Measurements from ENCODE around the gene RAP2B.
A peak's percentile ranks its signal among the peaks of the same experiment; 100 is the strongest.
"Not testable (repeated sequence)": the region's sequence is repeated elsewhere in the genome, so short reads cannot be mapped to it uniquely, and the experiment has no call there.

The RAP2B gene

DNA sequence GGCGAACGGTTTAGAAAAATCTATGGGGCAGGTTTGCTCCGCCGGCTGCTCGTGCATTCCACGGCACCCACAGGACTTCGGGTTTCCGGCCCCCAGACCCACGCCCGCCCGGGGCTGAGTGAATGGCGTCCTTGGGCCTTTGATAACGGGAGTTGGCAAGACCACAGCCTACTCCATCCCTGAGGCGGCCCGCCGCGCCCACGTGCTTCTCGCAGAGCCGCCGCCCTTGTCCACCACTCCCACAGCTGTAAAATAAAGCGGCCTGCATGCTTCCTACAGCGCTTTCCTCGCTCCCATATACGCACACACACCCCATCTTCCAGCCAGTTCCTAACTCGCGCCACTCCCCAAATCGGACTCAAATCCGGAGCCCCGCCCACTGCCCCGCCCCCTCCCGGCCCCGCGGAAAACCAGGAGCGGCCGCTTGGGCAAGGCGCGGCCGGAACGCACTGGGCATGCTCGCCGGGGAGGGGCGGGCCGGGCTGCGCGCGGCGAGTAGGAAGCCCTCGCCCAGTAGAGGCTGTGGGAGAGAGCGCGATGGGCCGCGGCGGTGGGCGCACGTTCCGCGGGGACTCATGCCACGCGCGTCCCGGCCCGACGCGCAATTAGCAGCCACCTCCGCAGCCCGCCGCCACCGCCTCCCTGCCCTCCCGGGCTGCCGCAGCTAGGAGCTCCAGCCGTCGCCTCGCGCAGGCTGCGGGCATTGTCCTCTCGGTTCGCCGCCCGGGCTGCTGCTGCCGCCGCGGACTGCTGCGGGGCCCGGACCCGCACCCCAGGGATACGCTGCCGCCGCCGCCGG lies at the start of gene RAP2B:
Gene RAP2B (plus strand): TSS at position 513 of the 799 bp plus-strand sequence. CDS start 468 bp downstream, outside the sequence.
- H3K36me3 Mint-ChIP-seq: peaks cover 2% of the 10 kb centered on the region
- peak within 1 kb of the TSS; percentile 98 for H3K27ac Mint-ChIP-seq
- peak within 1 kb of the TSS; percentile 93 for H3K4me3 Mint-ChIP-seq
- H3K9me3 Mint-ChIP-seq: no peaks in the 10 kb centered on the region
- no peaks in the 10 kb centered on the region for H3K27me3 Mint-ChIP-seq
- H3K4me1 Mint-ChIP-seq: peaks cover 42% of the 10 kb centered on the region

DNA sequence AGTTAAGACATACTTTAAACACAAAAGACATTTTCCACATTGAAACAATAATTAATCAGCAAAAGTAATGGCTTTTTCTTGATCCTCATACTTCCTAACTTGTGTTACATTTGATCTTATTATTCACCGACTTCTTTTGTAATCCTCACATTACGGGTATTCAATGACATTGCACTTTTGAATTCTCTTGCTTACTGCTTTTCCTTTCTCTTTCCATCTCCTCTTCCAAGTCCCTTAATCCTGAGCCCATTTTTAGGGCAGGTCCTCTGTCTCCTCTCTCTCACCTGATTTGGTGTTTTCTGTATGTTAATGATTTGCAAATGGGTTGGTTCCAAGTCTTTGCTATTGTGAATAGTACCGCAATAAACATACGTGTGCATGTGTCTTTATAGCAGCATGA lies 48.5 kb upstream of the RAP2B start:
- Mint-ChIP-seq H3K9me3 (no peaks in the 10 kb centered on the region), H3K4me3 (no peak overlapping the region), H3K27me3 (no peaks in the 10 kb centered on the region), H3K4me1 (no peaks in the 10 kb centered on the region), H3K27ac (no peak overlapping the region), H3K36me3 (no peaks in the 10 kb centered on the region)

DNA sequence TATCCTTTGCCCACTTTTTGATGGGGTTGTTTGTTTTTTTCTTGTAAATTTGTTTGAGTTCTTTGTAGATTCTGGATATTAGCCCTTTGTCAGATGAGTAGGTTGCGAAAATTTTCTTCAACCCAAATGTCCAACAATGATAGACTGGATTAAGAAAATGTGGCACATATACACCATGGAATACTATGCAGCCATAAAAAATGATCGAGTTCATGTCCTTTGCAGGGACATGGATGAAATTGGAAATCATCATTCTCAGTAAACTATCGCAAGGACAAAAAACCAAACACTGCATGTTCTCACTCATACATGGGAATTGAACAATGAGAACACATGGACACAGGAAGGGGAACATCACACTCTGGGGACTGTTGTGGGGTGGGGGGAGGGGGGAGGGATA lies 47.8 kb upstream of the RAP2B start:
- not testable (repeated sequence) for H3K4me1 Mint-ChIP-seq, H3K9me3 Mint-ChIP-seq, H3K36me3 Mint-ChIP-seq, H3K27me3 Mint-ChIP-seq, H3K27ac Mint-ChIP-seq, H3K4me3 Mint-ChIP-seq

DNA sequence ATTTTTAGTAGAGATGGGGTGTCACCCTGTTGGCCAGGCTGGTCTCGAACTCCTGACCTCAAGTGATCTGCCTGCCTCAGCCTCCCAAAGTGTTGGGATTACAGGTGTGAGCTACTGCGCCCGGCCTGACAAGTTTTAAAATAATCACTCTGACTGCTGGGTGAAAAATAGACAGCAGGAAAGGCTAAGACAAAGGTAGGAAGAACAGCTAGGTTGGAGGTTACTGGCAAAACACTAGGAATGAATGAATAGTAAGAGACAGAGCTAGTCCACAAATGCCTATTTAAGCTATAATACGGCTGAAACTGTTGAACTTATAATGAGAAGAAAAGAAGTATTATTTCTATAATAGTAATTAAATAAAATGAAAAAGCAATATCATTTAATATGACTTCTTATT lies 46.7 kb upstream of the RAP2B start:
- H3K27me3 Mint-ChIP-seq: no peaks in the 10 kb centered on the region
- no peaks in the 10 kb centered on the region for H3K9me3 Mint-ChIP-seq
- H3K4me3 Mint-ChIP-seq: no peak overlapping the region
- no peaks in the 10 kb centered on the region for H3K4me1 Mint-ChIP-seq
- H3K27ac Mint-ChIP-seq: peak overlapping the region; percentile 23
- H3K36me3 Mint-ChIP-seq: no peaks in the 10 kb centered on the region

DNA sequence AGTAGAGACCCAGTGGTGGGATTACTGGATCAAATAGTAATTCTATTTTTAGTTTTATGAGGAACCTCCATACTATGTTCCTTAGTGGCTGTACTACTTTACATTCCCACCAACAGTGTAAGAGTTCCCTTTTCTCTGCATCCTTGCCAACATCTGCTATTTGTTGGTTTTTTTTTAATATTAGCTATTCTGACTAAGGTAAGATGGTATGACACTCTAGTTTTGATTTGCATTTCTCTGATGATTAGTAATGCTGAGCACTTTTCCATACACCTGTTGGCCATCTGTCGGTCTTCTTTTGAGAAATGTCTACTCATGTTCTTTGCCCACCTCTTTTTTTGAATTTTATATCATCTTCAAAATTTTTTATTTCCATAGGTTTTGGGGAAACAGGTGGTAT lies 34.2 kb upstream of the RAP2B start:
- Mint-ChIP-seq H3K4me3 (no peak overlapping the region), H3K4me1 (peaks cover 5% of the 10 kb centered on the region), H3K27ac (no peak overlapping the region), H3K9me3 (no peaks in the 10 kb centered on the region), H3K36me3 (no peaks in the 10 kb centered on the region), H3K27me3 (no peaks in the 10 kb centered on the region)

DNA sequence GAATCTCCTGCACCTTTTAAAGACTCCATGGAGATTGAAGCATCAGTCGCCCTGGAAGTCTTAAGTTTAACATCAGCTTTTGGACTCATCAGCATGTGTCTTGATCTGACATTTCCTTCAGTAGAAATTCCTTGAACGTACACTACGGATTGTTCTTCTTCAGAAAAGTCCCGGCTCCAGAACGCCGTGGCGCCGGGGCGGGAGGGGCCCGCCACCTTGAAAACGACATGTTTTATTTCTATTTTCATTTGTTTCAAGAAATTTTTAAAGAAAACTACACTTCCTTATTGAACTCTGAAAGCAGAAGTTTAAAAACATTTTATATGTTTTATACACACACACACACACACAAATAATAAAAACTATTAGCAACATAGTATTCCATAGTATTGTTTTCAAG lies 32.6 kb upstream of the RAP2B start:
- H3K4me3 Mint-ChIP-seq: no peak overlapping the region
- H3K27me3 Mint-ChIP-seq: no peaks in the 10 kb centered on the region
- H3K4me1 Mint-ChIP-seq: peaks cover 5% of the 10 kb centered on the region
- H3K9me3 Mint-ChIP-seq: no peaks in the 10 kb centered on the region
- H3K27ac Mint-ChIP-seq: no peak overlapping the region
- no peaks in the 10 kb centered on the region for H3K36me3 Mint-ChIP-seq

DNA sequence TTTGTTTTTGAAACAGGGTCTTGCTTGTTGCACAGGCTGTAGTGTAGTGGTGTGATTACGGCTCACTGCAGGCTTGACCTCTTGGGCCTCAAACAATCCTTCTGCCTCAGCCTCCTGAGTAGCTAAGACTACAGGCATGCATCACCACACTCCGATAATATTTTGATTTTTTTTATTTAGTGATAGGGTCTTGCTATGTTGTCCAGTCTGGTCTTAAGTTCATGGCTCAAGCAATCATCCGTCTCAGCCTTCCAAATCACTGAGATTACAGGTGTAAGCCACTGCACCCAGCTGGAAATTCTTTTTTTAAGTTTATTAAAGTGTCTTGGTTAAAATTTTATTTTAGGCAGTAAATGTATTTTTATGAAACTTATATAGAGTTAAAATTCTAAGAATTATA lies 32.2 kb upstream of the RAP2B start:
- Mint-ChIP-seq H3K4me3 (no peak overlapping the region), H3K36me3 (no peaks in the 10 kb centered on the region), H3K27ac (no peak overlapping the region), H3K4me1 (peaks cover 5% of the 10 kb centered on the region), H3K27me3 (no peaks in the 10 kb centered on the region), H3K9me3 (no peaks in the 10 kb centered on the region)

DNA sequence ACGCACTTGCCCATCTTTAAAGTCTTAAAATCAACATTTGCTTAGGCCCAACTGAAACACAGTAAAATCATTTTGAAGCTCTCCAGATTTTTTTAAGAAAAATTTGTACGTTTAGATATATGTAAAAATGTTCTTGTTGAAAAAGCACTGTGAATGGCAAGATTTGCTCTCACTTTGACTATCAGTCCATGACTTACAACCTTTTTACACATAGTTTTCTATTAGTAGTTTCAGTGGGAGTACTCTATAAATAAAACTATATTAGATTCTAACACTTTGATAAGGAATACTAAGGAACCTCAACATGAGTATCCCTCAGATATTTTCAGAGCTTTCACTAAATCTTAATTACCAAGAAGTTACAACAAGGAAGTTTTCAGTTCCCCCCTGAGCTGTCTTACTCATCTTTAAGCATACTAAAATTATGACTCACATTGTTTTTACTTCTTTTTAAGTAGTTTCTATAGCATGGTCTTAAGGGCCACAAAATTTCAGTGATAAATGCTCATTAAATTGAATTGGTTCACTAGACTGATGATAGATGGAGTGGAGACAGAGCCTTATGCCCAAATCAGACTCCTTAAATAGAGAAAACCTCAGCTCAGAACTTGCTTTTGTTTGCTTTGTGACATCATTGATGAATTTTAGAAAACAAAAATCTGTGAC lies 31.6 kb upstream of the RAP2B start:
- H3K4me1 Mint-ChIP-seq: peaks cover 5% of the 10 kb centered on the region
- no peaks in the 10 kb centered on the region for H3K36me3 Mint-ChIP-seq
- H3K27ac Mint-ChIP-seq: no peak overlapping the region
- no peak overlapping the region for H3K4me3 Mint-ChIP-seq
- H3K27me3 Mint-ChIP-seq: no peaks in the 10 kb centered on the region
- H3K9me3 Mint-ChIP-seq: no peaks in the 10 kb centered on the region

DNA sequence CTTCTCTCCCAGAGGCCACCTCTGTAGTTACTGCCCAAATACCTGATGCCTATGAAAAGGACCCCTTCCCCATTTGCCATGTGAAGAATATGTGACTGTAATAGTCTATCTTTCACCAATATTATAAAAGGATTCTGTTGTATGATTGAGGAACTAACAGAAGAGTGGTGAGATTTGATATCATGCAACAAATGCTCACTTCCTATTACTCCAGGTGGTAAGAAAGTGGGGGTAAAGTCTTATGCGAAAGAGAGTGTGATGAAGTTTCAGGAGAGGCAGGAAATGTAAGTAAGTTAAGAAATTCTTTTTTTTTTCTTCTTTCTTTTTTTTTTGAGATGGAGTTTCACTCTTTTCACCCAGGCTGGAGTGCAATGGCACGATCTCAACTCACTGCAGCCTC lies 24.4 kb upstream of the RAP2B start:
- Mint-ChIP-seq H3K27me3 (no peaks in the 10 kb centered on the region), H3K4me1 (peaks cover 11% of the 10 kb centered on the region), H3K36me3 (no peaks in the 10 kb centered on the region), H3K4me3 (no peak overlapping the region), H3K27ac (no peak overlapping the region), H3K9me3 (no peaks in the 10 kb centered on the region)

DNA sequence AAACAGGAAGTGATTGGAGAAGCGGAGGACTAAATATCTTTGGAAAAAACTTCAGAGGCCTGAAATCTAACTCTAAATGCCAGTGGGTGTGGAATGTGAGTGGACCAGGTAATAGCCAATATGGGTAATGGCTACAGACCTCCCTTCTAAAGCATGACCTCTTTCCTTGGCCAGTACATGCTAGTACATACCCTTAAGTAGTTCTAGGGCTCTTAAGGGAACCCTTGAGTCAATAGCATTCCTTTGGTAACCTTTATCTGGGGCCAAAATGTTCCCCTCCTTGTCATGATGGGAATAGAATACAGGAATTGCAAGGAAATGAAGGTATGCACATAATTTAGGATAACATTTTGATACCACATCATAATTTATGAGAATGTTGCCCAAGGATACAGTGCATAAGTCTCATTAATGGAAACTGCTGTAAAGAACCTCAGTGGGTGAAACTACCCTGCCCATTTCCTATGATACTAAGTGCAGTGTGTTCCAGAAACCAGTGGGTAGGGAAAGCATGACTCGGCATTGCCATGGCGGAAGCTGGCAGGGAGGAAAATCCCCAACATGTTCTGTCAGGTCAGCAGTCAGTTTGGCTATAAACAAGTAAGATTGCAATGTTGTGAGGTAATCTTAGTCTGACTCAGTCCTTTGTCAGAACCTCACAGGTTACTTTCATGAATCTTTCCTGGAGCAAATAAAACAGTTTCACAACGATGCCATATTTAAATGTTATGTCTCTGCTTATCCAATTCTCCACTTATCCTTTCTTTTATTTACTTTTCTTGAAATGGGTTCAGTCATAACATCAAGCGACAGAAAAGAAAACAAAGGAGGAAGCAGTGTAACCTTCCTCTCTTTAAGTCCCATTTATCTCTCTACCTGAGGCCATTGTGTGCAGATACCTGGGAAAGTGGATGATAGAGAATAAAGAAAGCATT lies 23.5 kb upstream of the RAP2B start:
- no peaks in the 10 kb centered on the region for H3K9me3 Mint-ChIP-seq
- no peaks in the 10 kb centered on the region for H3K36me3 Mint-ChIP-seq
- no peak overlapping the region for H3K4me3 Mint-ChIP-seq
- H3K4me1 Mint-ChIP-seq: peaks cover 11% of the 10 kb centered on the region
- H3K27me3 Mint-ChIP-seq: no peaks in the 10 kb centered on the region
- H3K27ac Mint-ChIP-seq: peak overlapping the region; percentile 25

DNA sequence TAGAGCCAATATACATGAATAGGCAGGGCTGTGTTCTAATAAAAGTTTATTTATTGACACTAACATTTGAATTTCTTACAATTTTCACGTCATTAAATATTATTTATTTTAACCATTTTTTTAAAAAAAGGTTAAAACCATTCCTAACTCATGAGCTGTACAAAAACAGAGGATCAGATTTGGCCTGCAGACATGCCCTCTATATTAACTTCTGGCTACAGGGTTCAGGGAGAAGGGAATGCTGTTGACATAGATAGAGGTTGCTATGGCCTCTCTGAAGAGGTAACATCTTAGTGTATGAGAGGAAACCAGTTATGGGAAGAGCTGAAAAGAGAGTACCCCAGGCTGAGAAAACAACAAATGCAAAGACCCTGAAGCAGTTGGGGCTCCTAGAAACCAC lies 19.1 kb upstream of the RAP2B start:
- no peaks in the 10 kb centered on the region for H3K27me3 Mint-ChIP-seq
- no peak overlapping the region for H3K4me3 Mint-ChIP-seq
- H3K4me1 Mint-ChIP-seq: peaks cover 17% of the 10 kb centered on the region
- no peaks in the 10 kb centered on the region for H3K9me3 Mint-ChIP-seq
- peaks cover 1% of the 10 kb centered on the region for H3K36me3 Mint-ChIP-seq
- no peak overlapping the region for H3K27ac Mint-ChIP-seq

DNA sequence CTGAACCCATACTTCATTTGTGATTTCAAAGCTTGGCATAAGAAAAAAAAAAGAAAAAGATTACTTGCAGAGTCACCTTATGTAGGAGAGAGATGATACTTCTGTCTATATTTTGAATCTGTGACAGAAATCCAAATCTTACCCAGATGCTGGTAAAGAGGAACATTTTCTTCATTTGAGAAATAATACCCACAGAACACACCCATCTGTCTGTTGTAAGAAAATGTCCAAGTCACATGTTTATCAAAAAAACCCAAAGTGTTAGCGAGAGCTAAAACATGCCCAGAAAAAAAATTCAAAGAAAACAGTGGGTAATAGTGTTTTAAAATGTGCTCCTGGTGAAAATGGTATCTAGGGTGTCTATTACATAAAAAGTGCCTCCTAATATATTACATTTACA lies 18.0 kb upstream of the RAP2B start:
- H3K4me3 Mint-ChIP-seq: no peak overlapping the region
- no peaks in the 10 kb centered on the region for H3K9me3 Mint-ChIP-seq
- H3K36me3 Mint-ChIP-seq: peaks cover 1% of the 10 kb centered on the region
- H3K27ac Mint-ChIP-seq: no peak overlapping the region
- peaks cover 9% of the 10 kb centered on the region for H3K4me1 Mint-ChIP-seq
- H3K27me3 Mint-ChIP-seq: no peaks in the 10 kb centered on the region

DNA sequence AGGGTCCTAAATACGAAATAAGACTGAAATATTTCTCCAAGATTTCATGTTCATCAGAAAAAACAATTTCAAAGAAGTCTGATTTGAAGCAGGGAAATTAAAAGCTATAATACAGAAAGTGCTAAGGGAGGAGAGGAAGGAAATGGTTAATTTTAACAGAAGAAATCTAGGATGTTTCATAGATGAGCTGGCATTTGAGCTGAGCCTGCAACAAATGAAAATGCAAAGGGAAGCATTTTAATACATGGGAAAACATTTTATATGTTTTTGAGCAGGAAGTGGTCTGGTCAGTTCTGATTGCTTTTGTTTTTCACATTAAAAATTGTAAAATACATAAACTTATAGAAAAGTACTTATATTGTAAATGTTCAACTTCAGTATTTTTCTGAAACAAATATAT lies 17.2 kb upstream of the RAP2B start:
- Mint-ChIP-seq H3K27me3 (no peaks in the 10 kb centered on the region), H3K9me3 (no peaks in the 10 kb centered on the region), H3K4me1 (peaks cover 9% of the 10 kb centered on the region), H3K27ac (no peak overlapping the region), H3K4me3 (no peak overlapping the region), H3K36me3 (peaks cover 1% of the 10 kb centered on the region)

DNA sequence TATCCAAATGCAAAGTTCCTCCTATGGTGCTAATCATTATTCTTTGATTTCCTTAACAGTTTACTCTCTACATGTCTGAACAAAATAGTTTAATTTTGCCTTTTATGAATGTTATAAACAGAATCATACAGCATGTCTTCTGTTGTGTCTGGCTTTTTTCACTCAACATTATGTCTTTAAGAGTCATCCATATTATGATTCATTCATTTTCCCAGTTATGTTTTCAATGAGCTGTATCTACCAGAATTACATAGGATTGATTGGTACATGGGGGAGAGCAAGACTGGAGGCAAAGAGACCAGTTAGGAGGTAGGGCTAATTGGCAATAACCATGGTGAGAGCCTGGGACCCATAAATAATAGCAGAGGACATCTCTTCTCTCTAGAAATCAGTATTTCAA lies 16.6 kb upstream of the RAP2B start:
- Mint-ChIP-seq H3K4me3 (no peak overlapping the region), H3K27me3 (no peaks in the 10 kb centered on the region), H3K27ac (no peak overlapping the region), H3K4me1 (peaks cover 9% of the 10 kb centered on the region), H3K9me3 (no peaks in the 10 kb centered on the region), H3K36me3 (peaks cover 1% of the 10 kb centered on the region)

DNA sequence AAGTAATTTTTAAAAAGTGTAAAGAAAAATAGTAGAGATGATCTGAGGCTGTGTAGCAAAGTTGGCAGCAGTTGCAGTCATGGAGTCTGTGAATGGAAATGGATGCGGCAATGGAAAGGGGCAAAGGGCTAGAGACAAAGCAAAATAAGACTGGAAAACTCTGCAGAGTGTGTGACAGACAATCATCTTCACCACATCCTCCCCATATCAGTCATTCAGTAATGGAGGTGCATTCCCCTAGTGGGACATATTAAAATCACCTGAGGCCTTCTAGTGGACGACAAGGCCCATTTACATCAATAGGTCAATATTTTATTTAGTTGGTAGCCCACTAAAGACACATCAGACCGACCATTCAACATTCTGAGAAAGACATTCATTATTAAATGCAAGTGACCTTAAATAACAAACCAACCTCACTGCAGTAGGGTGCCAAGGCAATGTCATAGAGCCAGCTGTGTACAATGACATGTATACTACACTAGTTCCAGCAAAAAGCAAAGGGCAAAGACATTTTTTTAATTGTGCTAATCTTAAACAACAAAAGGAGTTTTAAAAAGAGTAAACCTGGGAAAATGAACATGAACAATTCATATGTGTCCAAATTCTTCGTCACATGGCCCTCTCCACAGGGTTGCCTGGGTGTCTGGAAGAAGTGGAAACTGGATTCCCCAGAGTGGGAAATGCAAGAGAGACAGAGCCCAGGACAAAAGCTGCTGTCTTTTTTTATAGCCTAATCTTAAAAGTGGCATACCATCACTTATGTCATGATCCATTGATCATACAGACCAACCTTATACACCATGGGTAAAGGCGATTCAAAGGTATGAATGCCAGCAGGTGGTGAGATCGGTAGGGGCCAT lies 15.6 kb upstream of the RAP2B start:
- H3K27me3 Mint-ChIP-seq: no peaks in the 10 kb centered on the region
- no peaks in the 10 kb centered on the region for H3K9me3 Mint-ChIP-seq
- no peak overlapping the region for H3K4me3 Mint-ChIP-seq
- peaks cover 1% of the 10 kb centered on the region for H3K36me3 Mint-ChIP-seq
- no peak overlapping the region for H3K27ac Mint-ChIP-seq
- peaks cover 9% of the 10 kb centered on the region for H3K4me1 Mint-ChIP-seq
